Endothelial cell of umbilical vein (primary cell): ENCODE measurements around the gene ANAPC7. TPM values are rescaled to one million over a fixed set of nuclear protein-coding genes. Genes with fewer than 3 reads are reported as not detected.

Source experiments
- BruUV-seq: library from RNA; stranded (reverse); fragments of 400-500 nt; replicated peaks from 2 replicates; lab custom pipeline; 2021; lab: Mats Ljungman, UMichigan
- CTCF ChIA-PET: fragments of 300-600, 350-600 bp; sonication (Branson Sonifier 250); formaldehyde crosslinking; loops from one replicate; lab custom pipeline; 2021; ENCODE audit warnings: antibody characterized with exemption, inconsistent platforms; lab: Charles Lee
- POLR2A ChIA-PET: fragments of 300-600, 350-600 bp; sonication (Branson Sonifier 250); formaldehyde crosslinking; loops from one replicate; lab custom pipeline; 2021; ENCODE audit warnings: antibody characterized with exemption, inconsistent platforms; lab: Charles Lee
- DNase-seq: peaks from one replicate; pipeline ENCODE4 v3.0.0-alpha.2; 2011; ENCODE audit warnings: low read depth, low spot score
- FAIRE-seq: peaks from 2 replicates; lab custom pipeline; 2011; peaks lifted over from hg19 to GRCh38; lab: Jason Lieb, UNC
- H2AFZ ChIP-seq: 2 replicates; pipeline ENCODE4 v1.6.0; 2012; ENCODE audit warnings: low read depth, low read length, control low read depth, inconsistent platforms
- H3K27ac ChIP-seq: 2 replicates; pipeline ENCODE4 v1.5.1; 2011; ENCODE audit warnings: low read depth, mild to moderate bottlenecking, control low read depth, low read length, moderate library complexity; ENCODE audit not compliant: insufficient read depth
- H3K27me3 ChIP-seq, 2 experiments: 2 replicates each; pipeline versions ENCODE4 v1.6.0 to v1.6.1; 2011; ENCODE audit warnings: low read length in 2 of 2, mixed read lengths in 1 of 2; ENCODE audit not compliant: control insufficient read depth in 2 of 2, insufficient read depth in 2 of 2
- H3K36me3 ChIP-seq, 2 experiments: 2 replicates in 1 of 2; 3 replicates in 1 of 2; pipeline ENCODE4 v1.5.1; 2011; ENCODE audit warnings: low read length in 2 of 2, mild to moderate bottlenecking in 1 of 2, moderate library complexity in 1 of 2; ENCODE audit not compliant: control insufficient read depth in 2 of 2, insufficient read depth in 2 of 2; ENCODE audit errors: extremely low read depth in 1 of 2
- H3K4me1 ChIP-seq: 3 replicates; pipeline ENCODE4 v1.5.1; 2011; ENCODE audit warnings: mild to moderate bottlenecking, low read length; ENCODE audit not compliant: control insufficient read depth, insufficient read depth; ENCODE audit errors: extremely low read depth
- H3K4me2 ChIP-seq: 2 replicates; pipeline ENCODE4 v1.6.1; 2011; ENCODE audit warnings: low read length, control low read depth, mixed read lengths; ENCODE audit not compliant: insufficient read depth
- H3K4me3 ChIP-seq, 3 experiments: fragments of 200-600 bp in 1 of 3; sonication (generic), shearing (Covaris generic) in 1 of 3; replicated peaks in 1 of 3; 2 replicates each; pipeline ENCODE4 v1.5.1; 2011 to 2016; ENCODE audit warnings: control low read depth in 3 of 3, low read length in 3 of 3, mild to moderate bottlenecking in 2 of 3, inconsistent platforms in 1 of 3, low read depth in 1 of 3, moderate library complexity in 1 of 3; ENCODE audit not compliant: insufficient read depth in 1 of 3
- H3K79me2 ChIP-seq: 2 replicates; pipeline ENCODE4 v1.6.0; 2012; ENCODE audit warnings: low read length, inconsistent platforms; ENCODE audit not compliant: control insufficient read depth, insufficient read depth
- H3K9ac ChIP-seq: replicated peaks from 2 replicates; pipeline ENCODE3; 2011; ENCODE audit warnings: low read length, control low read depth; ENCODE audit not compliant: insufficient read depth; ENCODE audit errors: extremely low read depth
- H3K9me1 ChIP-seq: replicated peaks from 3 replicates; pipeline ENCODE4 v1.6.0; 2011; ENCODE audit warnings: mild to moderate bottlenecking, low read length; ENCODE audit not compliant: control insufficient read depth, insufficient read depth; ENCODE audit errors: extremely low read depth
- H3K9me3 ChIP-seq: replicated peaks from 2 replicates; pipeline ENCODE4 v1.5.1; 2012; ENCODE audit warnings: low read length, inconsistent platforms; ENCODE audit not compliant: control insufficient read depth, insufficient read depth
- H4K20me1 ChIP-seq: replicated peaks from 2 replicates; pipeline ENCODE3; 2011; ENCODE audit warnings: mild to moderate bottlenecking, low read length; ENCODE audit not compliant: control insufficient read depth, insufficient read depth; ENCODE audit errors: extremely low read depth
- EZH2 ChIP-seq: IDR thresholded peaks from 2 replicates; pipeline ENCODE4 v1.6.1; 2012; ENCODE audit warnings: borderline replicate concordance, low read depth, mild to moderate bottlenecking, moderate library complexity, low read length, inconsistent platforms; ENCODE audit not compliant: severe bottlenecking
- GATA2 ChIP-seq: IDR thresholded peaks from 2 replicates; pipeline ENCODE4 v1.7.0; 2011; ENCODE audit warnings: low read depth, mild to moderate bottlenecking, moderate library complexity, mixed read lengths, low read length; ENCODE audit not compliant: insufficient read length, insufficient read depth
- MYC ChIP-seq: IDR thresholded peaks from one replicate; pipeline ENCODE4 v1.6.1; 2011; ENCODE audit warnings: mild to moderate bottlenecking, low read depth, low read length
- POLR2AphosphoS5 ChIP-seq: IDR thresholded peaks from 2 replicates; pipeline ENCODE4 v1.6.1; 2012; ENCODE audit warnings: low read depth, mild to moderate bottlenecking, control low read depth, low read length, moderate library complexity; ENCODE audit not compliant: insufficient read depth
- dilution Hi-C: fragments of 300-500 bp; cut with MboI; formaldehyde crosslinking; loops from one replicate; pipeline ENCODE4 v1.15.0; 2019; ENCODE audit warnings: low sequenced_read_pairs; ENCODE audit not compliant: extremely low pct_ligation_motif_present
- intact Hi-C: fragments of 100-400 bp; cut with micrococcal nuclease; formaldehyde crosslinking; loops from one replicate; pipeline ENCODE4 v1.10.0; 2022
- polyA plus RNA-seq, 4 experiments: library from polyadenylated mRNA; depleted of rRNA in 3 of 4; stranded (reverse) in 3 of 4; unstranded in 1 of 4; fragments of >200 nt; gene quantifications; 2 replicates each; pipeline versions ENCODE4 v1.2.1 to v1.2.3, GENCODE V29; 2011 to 2012; ENCODE audit warnings: missing spikeins in 1 of 4
- total RNA-seq: library from RNA; stranded (reverse); gene quantifications from 2 replicates; pipeline ENCODE4 v1.2.3, GENCODE V29; 2021
- TF ChIP-seq, protein P1 (sequence below): IDR thresholded peaks from 2 replicates; pipeline ENCODE4 v1.6.1; 2011; ENCODE audit not compliant: insufficient read depth, insufficient read length

ANAPC7 gene
- total and polyA plus RNA-seq, 2 donors (not counting 3 experiments of a cell fraction or from before 2014, with no cell fraction given), result 54.2 to 89.0 TPM

DNA sequence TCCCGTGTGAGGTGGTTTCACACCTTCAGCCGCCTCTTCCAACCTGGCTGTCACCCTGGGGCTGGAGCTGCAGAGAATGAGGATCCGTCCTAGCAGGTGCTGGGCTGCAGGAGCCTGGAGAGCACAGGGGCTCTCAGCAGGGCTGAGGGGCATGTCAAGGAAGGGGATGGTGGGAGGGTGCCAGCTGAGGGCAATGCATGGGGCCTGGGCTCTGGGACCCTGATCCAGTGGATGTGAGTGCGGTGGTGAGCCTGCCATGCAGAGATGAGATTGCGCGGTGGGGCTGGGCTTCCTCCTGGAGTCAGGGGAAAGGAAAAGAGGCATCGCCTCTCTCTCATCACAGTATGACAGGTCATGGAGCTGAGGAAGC, 31.5 kb downstream of the ANAPC7 start:
- TF ChIP-seq POLR2AphosphoS5 (peak; percentile 3), EZH2 (no peak)
- H3K9me3 ChIP-seq, result no peaks in the 10 kb centered on the region
- CTCF ChIA-PET, result interaction anchor here (1.7 to 2.2 kb wide), 2 partner anchors 18 to 59 kb away, joined by 7 read pairs; no protein-coding TSS in a partner anchor
- no peak for DNase-seq
- no peak overlapping the region for H2AFZ ChIP-seq
- dilution Hi-C loops (no loop called here), intact Hi-C loops (no loop called here)
- H3K27me3 ChIP-seq, result no peaks in the 10 kb centered on the region
- no peak for FAIRE-seq
- no peak overlapping the region for H3K27ac ChIP-seq
- H4K20me1 ChIP-seq, result no peaks in the 10 kb centered on the region
- BruUV-seq, result no TSS peak
- H3K4me3 ChIP-seq, result no peak overlapping the region
- no peaks in the 10 kb centered on the region for H3K79me2 ChIP-seq
- POLR2A ChIA-PET, result no interaction called here
- H3K9me1 ChIP-seq, result no peaks in the 10 kb centered on the region
- H3K4me1 ChIP-seq, result no peaks in the 10 kb centered on the region
- no peak overlapping the region for H3K9ac ChIP-seq
- H3K4me2 ChIP-seq, result no peak overlapping the region
- peaks cover 31 to 33% of the 10 kb centered on the region in 2 experiments for H3K36me3 ChIP-seq

DNA sequence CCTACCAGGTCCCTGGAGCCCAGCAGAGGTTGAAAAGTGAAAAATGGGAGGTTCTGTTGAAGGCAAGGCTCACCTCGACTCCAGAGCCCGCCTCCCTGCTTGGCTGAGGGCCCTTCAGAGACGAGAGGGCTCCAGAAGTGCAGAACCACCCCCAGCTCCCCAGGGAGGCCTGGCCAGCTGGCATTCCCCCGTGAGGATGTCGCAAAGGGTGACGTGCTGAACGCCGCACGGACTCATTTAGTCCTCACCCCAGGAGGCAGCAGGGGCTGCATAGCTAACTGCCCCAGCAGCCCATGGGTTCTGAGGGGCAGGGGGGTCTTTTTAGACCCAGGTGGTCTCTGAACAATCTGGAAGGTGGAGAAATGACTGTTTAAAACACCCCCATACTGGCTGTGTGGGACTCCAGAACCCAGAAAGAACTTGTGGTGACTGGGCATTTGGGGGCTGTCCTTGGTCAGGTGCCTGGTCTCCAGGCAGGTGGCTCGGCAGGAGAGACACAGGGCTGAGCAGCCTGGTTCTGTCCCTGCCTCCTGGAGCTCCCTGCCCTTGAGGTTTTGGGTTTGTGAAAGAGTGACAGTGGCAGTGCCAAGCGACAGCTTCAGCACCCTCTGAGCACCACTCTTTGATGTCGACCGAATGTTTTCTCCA, 32.0 kb downstream of the ANAPC7 start:
- Histone ChIP-seq H4K20me1 (no peaks in the 10 kb centered on the region), H3K4me1 (no peaks in the 10 kb centered on the region), H2AFZ (no peak overlapping the region), H3K9me3 (no peaks in the 10 kb centered on the region), H3K9ac (no peak overlapping the region), H3K27ac (no peak overlapping the region), H3K79me2 (no peaks in the 10 kb centered on the region), H3K9me1 (no peaks in the 10 kb centered on the region), H3K36me3 (peaks cover 31 to 33% of the 10 kb centered on the region in 2 experiments), H3K4me2 (no peak overlapping the region), H3K4me3 (no peak overlapping the region), H3K27me3 (no peaks in the 10 kb centered on the region)
- POLR2A ChIA-PET, result interaction anchor here (0.5 kb wide), 1 partner anchor 41 kb away, joined by 3 read pairs; no protein-coding TSS in a partner anchor
- no TSS peak for BruUV-seq
- CTCF ChIA-PET, result interaction anchor here (0.5 to 2.2 kb wide), 3 partner anchors 18 to 204 kb away, joined by 3 to 7 read pairs (median 7); no protein-coding TSS in a partner anchor
- no peak for DNase-seq
- intact Hi-C loops (no loop called here), dilution Hi-C loops (no loop called here)
- TF ChIP-seq MYC (no peak), GATA2 (no peak), POLR2AphosphoS5 (peak; percentile 13)
- TF ChIP-seq, protein P1, sequence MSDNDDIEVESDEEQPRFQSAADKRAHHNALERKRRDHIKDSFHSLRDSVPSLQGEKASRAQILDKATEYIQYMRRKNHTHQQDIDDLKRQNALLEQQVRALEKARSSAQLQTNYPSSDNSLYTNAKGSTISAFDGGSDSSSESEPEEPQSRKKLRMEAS, result no peak
- no peak for FAIRE-seq
